Stimulated activated CD8-positive, alpha-beta memory T cell treated with anti-CD3 and anti-CD28 coated beads, Interleukin-2, amount 100 ng/mL, for 1 hour (primary cell): ENCODE measurements around the gene RRP15.

Source experiments
- DNase-seq, 2 donors: peaks; one replicate each; pipeline ENCODE4 v3.0.0-alpha.2; 2020; ENCODE audit warnings: low read depth in 2 of 2

The RRP15 gene

GRCh38 chr1:218362418-218363076 is 77.5 kb downstream of the RRP15 start:
- no peak for DNase-seq

DNA sequence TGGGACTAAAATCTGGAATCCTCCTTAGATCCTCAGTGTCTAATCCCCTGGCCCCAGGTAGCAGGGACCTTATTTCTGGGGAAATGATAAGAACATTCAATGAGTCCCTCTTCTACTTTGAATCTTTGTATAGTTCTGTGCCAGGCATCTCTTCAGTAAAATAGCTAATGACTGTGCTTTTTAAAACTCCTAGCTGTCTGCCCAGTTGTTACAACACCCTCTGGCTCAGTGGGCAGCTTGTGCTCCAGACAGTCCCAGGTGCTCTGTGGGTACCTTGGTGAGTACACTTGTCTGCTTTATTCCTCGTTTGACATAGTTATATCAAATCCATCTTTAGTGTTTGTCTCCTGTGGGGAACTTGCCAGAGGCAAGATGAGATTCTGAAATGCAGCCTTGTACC is 78.0 kb downstream of the RRP15 start:
- DNase-seq = no peak

DNA sequence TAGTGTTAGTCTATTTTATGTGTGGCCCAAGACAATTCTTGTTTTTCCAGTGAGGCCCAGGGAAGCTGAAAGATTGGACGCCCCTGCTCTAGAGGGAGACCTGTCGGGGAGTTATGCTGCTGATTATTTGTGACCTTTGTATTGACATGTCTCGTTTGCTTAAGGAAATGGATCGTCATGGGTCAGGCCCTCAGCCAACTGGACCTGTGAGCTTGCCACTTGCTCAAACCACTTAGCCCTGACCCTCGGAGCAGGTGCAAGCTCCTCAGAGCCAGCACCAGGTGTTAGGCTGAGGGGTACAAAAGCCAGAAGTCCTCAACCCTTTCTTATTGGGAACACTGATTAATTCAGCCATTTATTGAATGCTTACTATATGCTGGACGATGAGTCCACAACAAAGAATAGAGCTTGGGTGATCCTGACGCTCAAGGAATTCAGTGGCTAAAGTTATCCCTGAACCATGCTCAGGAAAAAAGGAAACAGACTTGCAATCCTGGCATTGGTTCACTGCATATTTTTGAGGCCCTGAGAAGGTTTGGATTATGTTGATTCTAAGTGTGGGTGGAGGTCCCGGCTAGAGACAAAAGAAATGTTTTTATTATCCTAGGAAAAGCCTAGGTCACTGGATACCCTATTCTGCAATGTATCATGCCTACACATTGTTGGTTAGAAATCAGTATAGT is 79.1 kb downstream of the RRP15 start:
- no peak for DNase-seq

GRCh38 chr1:218365226-218365999 is 80.3 kb downstream of the RRP15 start:
- DNase-seq = no peak

DNA sequence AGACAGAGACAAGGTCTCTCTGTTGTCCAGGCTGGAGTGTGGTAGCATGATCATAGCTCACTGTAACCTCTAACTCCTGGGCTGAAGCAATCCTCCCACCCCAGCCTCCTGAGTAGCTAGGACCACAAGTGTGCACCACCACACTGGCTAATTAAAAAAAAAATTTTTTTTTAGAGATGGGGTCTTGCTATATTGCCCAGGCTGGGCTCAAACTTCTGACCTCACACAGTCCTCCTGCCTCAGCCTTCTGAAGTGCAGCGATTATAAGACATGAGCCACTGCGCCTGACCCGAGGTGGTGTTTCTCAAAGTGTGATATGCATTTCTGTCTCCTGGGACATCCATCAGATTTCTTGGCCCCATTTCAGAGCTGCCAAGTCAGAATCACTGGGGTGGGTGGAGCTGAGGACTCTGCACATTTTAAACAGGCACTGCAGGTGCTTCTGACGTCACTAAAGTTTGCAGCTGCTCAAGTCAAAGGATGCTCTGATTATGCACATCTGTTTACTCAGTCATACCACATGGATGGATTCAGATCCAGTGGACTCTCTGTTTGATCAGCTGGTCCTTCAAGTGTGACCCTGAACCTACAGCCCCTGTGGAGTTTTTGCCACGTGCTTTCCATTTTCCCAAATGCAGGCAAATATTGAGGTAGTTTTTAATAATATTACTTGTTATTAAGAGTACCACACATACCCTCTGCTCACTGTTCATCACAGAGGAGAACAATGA is 81.4 kb downstream of the RRP15 start:
- DNase-seq = no peak

GRCh38 chr1:218367118-218367517 is 82.0 kb downstream of the RRP15 start:
- DNase-seq = no peak

- no peak for DNase-seq
Observed at GRCh38 chr1:218368686-218369085, 83.6 kb downstream of the RRP15 start.

GRCh38 chr1:218369688-218370511 is 84.8 kb downstream of the RRP15 start:
- no peak for DNase-seq

DNA sequence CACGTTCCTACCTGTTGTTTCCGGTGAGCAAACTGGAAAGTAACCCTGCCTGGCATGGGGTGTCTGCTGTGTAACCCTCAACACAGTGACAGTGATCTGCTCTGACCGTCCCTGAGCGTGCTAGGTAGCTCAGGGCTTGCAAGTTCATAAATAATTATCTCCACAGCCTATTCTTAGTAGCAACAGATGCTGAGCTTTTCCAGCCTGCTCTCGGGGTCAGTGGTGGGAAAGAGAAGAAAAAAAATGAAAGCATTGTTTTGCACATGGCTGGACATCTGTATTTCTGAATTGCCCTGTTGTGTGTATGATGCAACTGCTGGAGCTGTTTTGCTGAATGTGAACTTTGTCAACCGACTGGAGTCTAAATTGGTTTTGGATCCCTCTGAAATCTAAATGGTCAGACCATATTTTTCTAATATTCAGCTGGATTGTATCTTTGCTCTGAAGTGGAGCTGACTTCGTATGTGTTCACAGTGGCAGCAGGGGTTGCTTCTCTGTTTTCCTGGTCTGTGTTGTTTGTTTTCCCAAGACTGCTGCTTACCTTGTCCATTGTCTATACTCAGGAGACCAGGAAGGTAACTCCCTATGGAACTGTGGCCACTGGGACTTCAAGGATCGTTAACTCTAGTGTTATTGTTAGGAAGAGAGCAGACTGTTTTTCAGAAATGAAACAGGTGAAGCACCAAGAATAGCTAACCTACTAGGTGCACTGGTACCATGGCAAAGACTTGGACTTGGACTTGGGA is 87.0 kb downstream of the RRP15 start:
- DNase-seq = no peak

DNA sequence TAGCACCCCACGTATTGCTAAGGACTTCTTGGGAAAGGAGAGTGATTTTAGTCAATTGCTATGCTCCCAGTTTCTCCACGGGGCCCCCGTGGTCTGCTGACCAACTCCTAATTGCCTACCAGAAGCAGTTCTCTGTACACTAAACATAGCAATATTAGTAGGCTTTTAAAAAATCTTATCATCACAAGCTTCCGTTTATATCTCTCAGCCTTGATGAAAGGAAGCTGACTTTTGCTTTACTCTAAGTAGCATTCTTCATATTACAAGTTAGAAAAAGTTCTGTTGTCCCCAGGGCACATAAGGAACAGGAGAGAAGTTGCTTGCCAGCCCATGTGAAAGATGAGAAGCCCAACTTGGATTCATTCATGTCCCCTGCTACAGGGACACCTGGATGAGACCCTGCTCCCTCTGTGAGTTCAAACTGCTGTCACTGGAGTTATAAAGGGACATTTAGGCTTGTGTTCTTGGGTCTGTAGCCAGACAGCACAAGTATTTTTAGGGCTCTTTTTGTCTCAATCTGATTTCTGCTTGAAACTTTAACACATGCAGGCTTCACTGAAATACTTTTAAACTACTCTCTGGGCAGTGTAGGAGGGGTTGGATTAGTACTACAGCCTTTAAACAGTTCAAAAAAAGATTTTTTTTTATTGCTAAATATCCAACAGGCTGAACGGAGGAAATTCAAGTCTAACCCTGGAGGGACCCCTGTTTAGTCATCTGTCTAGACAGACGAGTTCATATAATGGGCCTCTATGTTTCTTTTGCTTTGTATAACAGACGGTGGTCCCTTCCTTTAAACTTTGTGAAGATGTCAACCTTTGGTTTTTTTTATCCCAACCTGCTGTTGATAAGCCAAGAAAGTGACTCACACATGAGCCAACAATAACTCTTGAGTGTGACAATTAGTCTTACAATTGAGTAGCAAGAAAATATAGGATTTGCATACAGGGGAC is 89.6 kb downstream of the RRP15 start:
- no peak for DNase-seq

DNA sequence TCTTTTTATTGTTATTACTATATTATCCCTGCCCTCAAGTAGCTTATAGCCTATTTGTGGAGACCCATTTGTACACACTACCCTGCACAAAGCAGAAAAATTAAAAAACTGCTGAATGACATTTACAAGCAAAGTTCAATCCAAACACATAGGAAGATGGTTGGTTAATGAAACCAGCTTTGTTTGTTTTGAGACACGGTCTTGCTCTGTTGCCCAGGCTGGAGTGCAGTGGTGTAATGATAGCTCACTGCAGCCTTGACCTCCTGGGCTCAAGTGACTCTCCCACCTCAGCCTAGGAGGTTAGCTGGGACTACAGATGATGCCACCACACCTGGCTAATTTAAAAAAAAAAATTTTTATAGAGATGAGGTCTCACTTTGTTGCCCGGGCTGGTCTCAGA is 91.6 kb downstream of the RRP15 start:
- DNase-seq = no peak

DNA sequence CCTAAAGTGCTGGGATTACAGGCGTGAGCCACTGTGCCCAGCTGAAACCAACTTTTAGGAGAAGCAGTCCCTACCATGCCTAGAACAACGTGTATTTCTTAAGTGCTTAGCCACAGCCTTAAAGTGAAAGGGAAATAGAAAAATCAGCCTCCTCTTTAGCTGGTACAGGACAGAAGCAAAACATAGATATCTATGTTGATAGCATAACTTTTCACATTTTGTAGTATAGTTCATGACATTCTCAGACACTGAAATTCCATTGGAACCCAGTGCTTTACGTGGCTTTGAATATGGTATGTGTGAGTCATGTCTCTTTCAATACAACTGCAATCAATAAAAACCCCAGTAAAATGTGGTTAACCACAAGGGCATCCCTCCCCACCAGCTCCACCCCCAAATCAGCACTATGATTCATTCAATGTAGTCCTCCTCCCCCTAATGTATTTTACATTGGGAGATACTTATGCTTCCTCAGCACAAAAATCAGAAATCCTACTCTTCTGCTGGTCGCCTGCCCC is 92.1 kb downstream of the RRP15 start:
- peak; percentile 4 to 12 for DNase-seq

DNA sequence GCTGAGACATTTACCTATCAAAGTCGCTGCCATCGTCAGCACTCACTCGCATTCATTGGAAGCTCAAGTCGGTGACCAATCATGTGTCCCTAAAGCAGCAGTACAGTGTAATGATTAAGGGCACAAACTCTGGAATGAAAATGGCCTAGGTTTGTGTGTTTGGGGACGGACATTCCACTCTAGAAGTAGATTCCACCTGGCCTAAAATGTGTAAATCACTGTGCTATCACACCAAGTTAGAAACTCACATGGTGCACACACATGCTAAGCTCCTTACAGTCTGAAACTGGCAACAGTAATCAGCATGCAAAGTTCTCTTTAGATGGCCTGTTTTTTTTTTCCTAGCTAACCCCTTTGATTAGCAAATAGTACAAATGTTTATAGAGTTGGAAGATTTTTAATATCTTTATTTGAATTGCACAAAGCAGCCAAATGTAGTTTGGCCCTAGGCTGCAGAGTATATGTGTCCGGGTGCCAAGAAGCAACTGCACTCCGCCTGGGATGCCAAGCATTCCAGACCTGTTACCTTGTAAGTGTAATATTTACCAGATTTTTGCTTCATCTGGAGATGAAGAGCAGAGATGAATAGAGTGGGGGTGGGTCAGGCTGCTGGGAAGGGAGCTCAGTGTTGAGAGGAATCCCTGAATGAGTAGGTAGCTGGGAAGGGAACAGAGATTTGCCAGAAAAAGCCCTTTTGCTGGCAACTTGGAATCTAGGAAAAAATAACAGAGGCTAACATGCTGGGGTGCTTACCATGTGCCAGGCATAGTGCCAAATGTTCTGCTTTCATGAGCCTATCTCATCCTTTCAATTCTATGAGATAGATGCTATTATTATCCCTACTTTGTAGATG is 95.3 kb downstream of the RRP15 start:
- DNase-seq = no peak

GRCh38 chr1:218382261-218382660 is 97.2 kb downstream of the RRP15 start:
- DNase-seq = no peak

DNA sequence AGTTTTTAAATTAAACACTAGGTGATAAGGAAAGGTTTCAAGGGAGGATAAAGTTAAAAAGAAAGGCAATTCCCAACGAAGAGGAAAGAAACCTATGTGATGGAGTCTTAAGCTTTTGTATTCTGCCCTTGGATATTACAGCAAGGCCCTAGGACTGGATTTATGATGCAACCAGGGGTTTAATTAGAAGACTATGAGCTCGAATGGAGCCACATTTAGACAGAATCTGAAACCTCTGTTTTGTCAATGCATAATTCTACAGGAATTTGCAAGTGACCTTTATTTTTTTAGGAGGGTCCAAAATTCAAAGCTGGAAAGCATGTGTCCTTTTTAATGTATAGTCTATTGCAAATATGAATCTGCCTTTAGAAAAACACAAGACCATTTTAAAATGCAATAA is 98.0 kb downstream of the RRP15 start:
- no peak for DNase-seq

GRCh38 chr1:218383681-218384080 is 98.6 kb downstream of the RRP15 start:
- DNase-seq = no peak

GRCh38 chr1:218384581-218384993 is 99.5 kb downstream of the RRP15 start:
- no peak for DNase-seq
